Gastrocnemius medialis (tissue), 4 donors: ENCODE measurements around the gene CDC25B. TPM values are rescaled to one million over a fixed set of nuclear protein-coding genes. Genes with fewer than 3 reads are reported as not detected.
A peak's percentile ranks its signal among the peaks of the same experiment; 100 is the strongest.
"Not testable (repeated sequence)": the region's sequence is repeated elsewhere in the genome, so short reads cannot be mapped to it uniquely, and the experiment has no call there.

Experiments used
- ATAC-seq, 2 donors: fragments of 150-250 bp; one replicate each; pipeline ENCODE4 v1.9.1; 2016
- DNase-seq, 2 donors: peaks; one replicate each; pipeline ENCODE4 v3.0.0-alpha.2; 2019
- H3K27ac ChIP-seq, 4 donors: fragments of 200-600 bp; sonication (generic); 1 replicate in 1 of 4; 2 replicates in 3 of 4; pipeline ENCODE4 v1.5.1; 2016 to 2018; ENCODE audit warnings: mild to moderate bottlenecking in 2 of 4, moderate library complexity in 1 of 4
- H3K27me3 ChIP-seq, 3 donors: fragments of 200-600 bp; sonication (generic) in 2 of 3; 1 replicate in 1 of 3; 2 replicates in 2 of 3; pipeline versions ENCODE4 v1.5.1 to v1.6.0; 2016 to 2019; ENCODE audit warnings: mild to moderate bottlenecking in 1 of 3, moderate library complexity in 1 of 3
- H3K36me3 ChIP-seq, 2 donors: fragments of 200-600 bp; sonication (generic) in 1 of 2; one replicate each; pipeline ENCODE4 v1.5.1; 2017 to 2018
- H3K4me1 ChIP-seq, 2 donors: fragments of 200-600 bp; sonication (generic) in 1 of 2; one replicate each; pipeline ENCODE4 v1.5.1; 2016 to 2017; ENCODE audit warnings: mild to moderate bottlenecking in 2 of 2
- H3K4me3 ChIP-seq, 4 donors: fragments of 200-600 bp; sonication (generic) in 3 of 4; 1 replicate in 1 of 4; 2 replicates in 3 of 4; pipeline ENCODE4 v1.5.1; 2016 to 2019; ENCODE audit warnings: mild to moderate bottlenecking in 2 of 4
- H3K9me3 ChIP-seq, 3 donors: fragments of 200-600 bp; sonication (generic) in 2 of 3; 1 replicate in 1 of 3; 2 replicates in 2 of 3; pipeline ENCODE4 v1.5.1; 2016 to 2019
- CTCF ChIP-seq, 5 experiments: fragments of 450-650 bp in 3 of 5; fragments of 200-600 bp in 2 of 5; sonication (generic) in 2 of 5; IDR thresholded peaks in 4 of 5; conservative IDR thresholded peaks in 1 of 5; 1 replicate in 4 of 5; 2 replicates in 1 of 5; pipeline ENCODE4 v1.5.1; 2016 to 2019; ENCODE audit warnings: antibody characterized with exemption in 5 of 5, mild to moderate bottlenecking in 3 of 5, moderate library complexity in 3 of 5
- POLR2A ChIP-seq, 2 donors: fragments of 450-650 bp; IDR thresholded peaks; one replicate each; pipeline ENCODE4 v1.6.1; 2017; ENCODE audit warnings: antibody characterized with exemption in 2 of 2, mild to moderate bottlenecking in 2 of 2, moderate library complexity in 2 of 2
- in situ Hi-C, 4 donors: fragments of 200-750 bp; cut with MboI; loops; one replicate each; pipeline versions ENCODE4 v1.15.0 to v1.8.0; 2017; ENCODE audit warnings: low sequenced_read_pairs in 4 of 4
- intact Hi-C: fragments of 100-400 bp; cut with DNase I; formaldehyde crosslinking; loops from one replicate; pipeline ENCODE4 v1.15.1; 2023; ENCODE audit warnings: low total_unique reads
- total RNA-seq, 4 donors: library from RNA; depleted of rRNA; stranded (reverse); fragments of >200 nt; gene quantifications; one replicate each; pipeline versions ENCODE4 v1.1.0 to v1.2.3, GENCODE V29; 2016

The CDC25B gene
- total RNA-seq, 4 donors from 2014 or later: 2.3 to 17.3 (median 10.1) TPM

GRCh38 chr20:3842348-3842930 lies 46.3 kb downstream of the CDC25B start:
- Histone ChIP-seq H3K27me3 (no peaks in the 10 kb centered on the region), H3K36me3 (no peaks in the 10 kb centered on the region), H3K4me3 (no peak overlapping the region), H3K27ac (no peak overlapping the region), H3K9me3 (no peaks in the 10 kb centered on the region), H3K4me1 (peaks cover 0 to 3% of the 10 kb centered on the region in 2 donors)
- in situ Hi-C loops (no loop called here), intact Hi-C loops (no loop called here)
- TF ChIP-seq CTCF (IDR thresholded peaks at IDR 0.05 in 4 of 5, conservative IDR thresholded peaks at IDR 0.05 in 1 of 5) (no peak), POLR2A (IDR thresholded peaks at IDR 0.05) (no peak)
- ATAC-seq: no peak
- no peak for DNase-seq

- no peaks in the 10 kb centered on the region for H3K36me3 ChIP-seq
- no peaks in the 10 kb centered on the region for H3K27me3 ChIP-seq
- DNase-seq: no peak
- no peaks in the 10 kb centered on the region for H3K9me3 ChIP-seq
- no peak for TF ChIP-seq POLR2A (IDR thresholded peaks at IDR 0.05)
- no peak for TF ChIP-seq CTCF (IDR thresholded peaks at IDR 0.05 in 4 of 5, conservative IDR thresholded peaks at IDR 0.05 in 1 of 5)
- H3K4me1 ChIP-seq: peaks cover 6 to 8% of the 10 kb centered on the region in 2 donors
- H3K27ac ChIP-seq: no peak overlapping the region
- intact Hi-C loops: no loop called here
- in situ Hi-C loops: no loop called here
- H3K4me3 ChIP-seq: no peak overlapping the region
- ATAC-seq: no peak
Observed at GRCh38 chr20:3843490-3843889, 47.4 kb downstream of the CDC25B start.

GRCh38 chr20:3843990-3844619 lies 48.0 kb downstream of the CDC25B start:
- DNase-seq, ATAC-seq, intact Hi-C loops, H3K9me3 ChIP-seq, H3K27me3 ChIP-seq, in situ Hi-C loops, H3K4me3 ChIP-seq, H3K36me3 ChIP-seq, H3K27ac ChIP-seq: not testable (repeated sequence)
- peaks cover 9 to 13% of the 10 kb centered on the region in 2 donors for H3K4me1 ChIP-seq

GRCh38 chr20:3846378-3846739 lies 50.2 kb downstream of the CDC25B start:
- in situ Hi-C loops (no loop called here), intact Hi-C loops (loop anchor here (1.0 to 2.0 kb wide), 2 partner anchors 26 to 60 kb away; partner anchors contain the start of genes AP5S1 and CENPB)
- Histone ChIP-seq H3K36me3 (no peaks in the 10 kb centered on the region), H3K9me3 (no peaks in the 10 kb centered on the region), H3K4me1 (peaks cover 9 to 13% of the 10 kb centered on the region in 2 donors), H3K27ac (peak overlapping the region; percentile 95 to 98 (median 96)), H3K4me3 (peak overlapping the region; percentile 75 to 98 (median 84)), H3K27me3 (no peaks in the 10 kb centered on the region)
- ATAC-seq (peak in 1 of 2 donors; percentile 10), DNase-seq (no peak)
- TF ChIP-seq POLR2A (IDR thresholded peaks at IDR 0.05): no peak
- no peak for TF ChIP-seq CTCF (IDR thresholded peaks at IDR 0.05 in 4 of 5, conservative IDR thresholded peaks at IDR 0.05 in 1 of 5)

GRCh38 chr20:3846740-3847428 lies 50.8 kb downstream of the CDC25B start, which contains the start of gene MAVS:
MAVS (plus strand) TSS chr20:3846834; CDS start chr20:3854625, 7,791 bp downstream.
- H3K27me3 ChIP-seq: no peaks in the 10 kb centered on the region
- no peaks in the 10 kb centered on the region for H3K36me3 ChIP-seq
- ATAC-seq: peak; percentile 90 to 95
- intact Hi-C loops: loop anchor here (1.0 to 2.0 kb wide), 3 partner anchors 27 to 60 kb away; partner anchors contain the start of genes AP5S1, CENPB and PANK2
- in situ Hi-C loops: no loop called here
- no peaks in the 10 kb centered on the region for H3K9me3 ChIP-seq
- H3K4me3 ChIP-seq: peak within 1 kb of the TSS; percentile 75 to 98 (median 84)
- H3K4me1 ChIP-seq: peaks cover 9 to 13% of the 10 kb centered on the region in 2 donors
- TF ChIP-seq POLR2A (IDR thresholded peaks at IDR 0.05) (peak; percentile 84 to 85), CTCF (IDR thresholded peaks at IDR 0.05 in 4 of 5, conservative IDR thresholded peaks at IDR 0.05 in 1 of 5) (peak in 1 of 5 experiments; percentile 13)
- peak; percentile 79 to 88 for DNase-seq
- H3K27ac ChIP-seq: peak within 1 kb of the TSS; percentile 95 to 98 (median 96)
